Kidney (tissue), 14 donors: Measurements from ENCODE around the gene MZT2B. TPM values are rescaled to one million over a fixed set of nuclear protein-coding genes. Genes with fewer than 3 reads are reported as not detected.
"Not testable (repeated sequence)": the region's sequence is repeated elsewhere in the genome, so short reads cannot be mapped to it uniquely, and the experiment has no call there.

Source experiments
- DNase-seq, 5 donors: peaks; one replicate each; pipeline ENCODE4 v3.0.0-alpha.2; 2013 to 2020
- FAIRE-seq: peaks from 2 replicates; lab custom pipeline; 2012; peaks lifted over from hg19 to GRCh38; lab: Jason Lieb, UNC
- H3K27ac ChIP-seq, 2 donors: one replicate each; pipeline ENCODE4 v1.7.0; 2013; ENCODE audit warnings: low read depth in 2 of 2, low read length in 2 of 2, inconsistent platforms in 1 of 2
- H3K27me3 ChIP-seq: one replicate; pipeline ENCODE4 v1.7.1; 2013; ENCODE audit warnings: low read length, inconsistent platforms; ENCODE audit not compliant: control insufficient read depth, insufficient read depth
- H3K36me3 ChIP-seq, 3 donors: one replicate each; pipeline versions ENCODE4 v1.7.0 to v1.7.1; 2013; ENCODE audit warnings: low read length in 3 of 3, control low read depth in 1 of 3, inconsistent platforms in 1 of 3; ENCODE audit not compliant: insufficient read depth in 3 of 3, control insufficient read depth in 2 of 3
- H3K4me1 ChIP-seq, 3 donors: one replicate each; pipeline versions ENCODE4 v1.7.0 to v1.7.1; 2013; ENCODE audit warnings: low read length in 3 of 3, inconsistent platforms in 1 of 3, low read depth in 1 of 3; ENCODE audit not compliant: control insufficient read depth in 2 of 3, insufficient read depth in 2 of 3
- H3K4me3 ChIP-seq, 3 donors: one replicate each; pipeline versions ENCODE4 v1.7.0 to v1.8.1; 2013; ENCODE audit warnings: low read length in 3 of 3, control low read depth in 1 of 3, inconsistent platforms in 1 of 3
- H3K9ac ChIP-seq, 3 donors: one replicate each; pipeline versions ENCODE4 v1.7.0 to v1.7.1; 2013; ENCODE audit warnings: low read length in 3 of 3, control low read depth in 1 of 3, inconsistent platforms in 1 of 3
- H3K9me3 ChIP-seq, 3 donors: one replicate each; pipeline versions ENCODE4 v1.7.0 to v1.7.1; 2013; ENCODE audit warnings: low read length in 3 of 3, control low read depth in 1 of 3, inconsistent platforms in 1 of 3; ENCODE audit not compliant: control insufficient read depth in 2 of 3, insufficient read depth in 1 of 3
- CTCF ChIP-seq: IDR thresholded peaks from 3 replicates; pipeline ENCODE4 v1.5.1; 2012; ENCODE audit warnings: mild to moderate bottlenecking, moderate library complexity, borderline replicate concordance; ENCODE audit not compliant: insufficient read depth; ENCODE audit errors: extremely low read depth
- intact Hi-C: fragments of 100-400 bp; cut with DNase I; formaldehyde crosslinking; loops from one replicate; pipeline ENCODE4 v1.11.1; 2022
- polyA plus RNA-seq: library from polyadenylated mRNA; stranded (reverse); fragments of 350-450 nt; fragmentation: Illumina TruSeq; extraction: RNeasy Lipid Tissue Mini Kit (QIAGEN cat#74804); gene quantifications from one replicate; pipeline ENCODE4 v1.2.3, GENCODE V29; 2014; ENCODE audit warnings: low read depth, low replicate concordance; ENCODE audit not compliant: insufficient read depth
- total RNA-seq: library from RNA; stranded (reverse); fragmentation: NEBNext Ultra II Directional; extraction: Animal tissue kit (Norgen Biotek cat#: 25700); gene quantifications from one replicate; pipeline ENCODE4 v1.2.1, GENCODE V29; 2021
- donor health status: control.
- donor health status: control.
- donor health status: control.
- donor health status: control.
- donor health status: control.
- donor health status: DM: yes; HTN: yes; CAD: no.
- donor health status: Normal renal cell carcinoma (clear cell type).

MZT2B gene
- total and polyA plus RNA-seq, 2 donors from 2014 or later: 160 to 354 TPM

GRCh38 chr2:130143266-130144039 is 38.6 kb upstream of the MZT2B start:
- not testable (repeated sequence) for H3K27ac ChIP-seq, FAIRE-seq
- DNase-seq: peak in 3 of 5 donors; percentile 41 to 65 (median 52)

GRCh38 chr2:130145006-130145414 is 37.1 kb upstream of the MZT2B start, which contains the start of gene CCDC74B:
Gene CCDC74B (minus strand): TSS chr2:130145112. CDS start chr2:130144996, 116 bp downstream.
- DNase-seq: peak; percentile 47 to 86 (median 69)
- intact Hi-C loops, H3K4me1 ChIP-seq, FAIRE-seq, H3K4me3 ChIP-seq, H3K27me3 ChIP-seq, H3K27ac ChIP-seq, H3K9me3 ChIP-seq, H3K9ac ChIP-seq, H3K36me3 ChIP-seq: not testable (repeated sequence)

More at GRCh38 chr2:130143266-130144039, 38.6 kb upstream of the MZT2B start:
- H3K4me1 ChIP-seq, H3K27me3 ChIP-seq, intact Hi-C loops, H3K4me3 ChIP-seq, H3K36me3 ChIP-seq, H3K9me3 ChIP-seq, H3K9ac ChIP-seq: not testable (repeated sequence)

DNA sequence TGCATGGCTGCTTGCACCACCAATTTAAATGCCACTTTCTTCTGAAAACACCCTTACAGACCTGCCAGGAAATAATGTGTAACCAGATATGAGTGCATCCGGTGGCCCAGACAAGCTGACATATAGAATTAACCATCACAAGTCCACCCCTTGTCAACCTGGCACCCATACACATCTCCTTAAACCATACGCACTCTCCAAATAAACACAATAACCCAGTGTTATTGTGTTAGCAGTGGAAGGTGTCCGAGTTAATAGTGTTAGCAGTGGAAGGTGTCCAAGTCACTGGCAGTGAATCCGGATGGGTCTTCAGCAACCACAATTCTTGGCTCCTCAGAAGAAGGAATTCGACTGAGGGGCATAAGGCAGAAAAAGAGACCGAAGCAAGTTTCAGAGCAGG is 33.5 kb upstream of the MZT2B start:
- H3K36me3 ChIP-seq, H3K4me3 ChIP-seq, H3K9me3 ChIP-seq, H3K27ac ChIP-seq, H3K9ac ChIP-seq, FAIRE-seq, H3K27me3 ChIP-seq, H3K4me1 ChIP-seq, intact Hi-C loops: not testable (repeated sequence)
- DNase-seq: peak in 3 of 5 donors; percentile 17 to 32 (median 18)

GRCh38 chr2:130150181-130151144 is 31.6 kb upstream of the MZT2B start:
- Histone ChIP-seq H3K27ac (no peak overlapping the region), H3K36me3 (no peaks in the 10 kb centered on the region), H3K4me1 (no peaks in the 10 kb centered on the region), H3K9me3 (no peaks in the 10 kb centered on the region), H3K4me3 (no peak overlapping the region), H3K9ac (no peak overlapping the region), H3K27me3 (no peaks in the 10 kb centered on the region)
- TF ChIP-seq CTCF: no peak
- intact Hi-C loops: no loop called here
- no peak for FAIRE-seq
- DNase-seq: peak in 1 of 5 donors; percentile 75

DNA sequence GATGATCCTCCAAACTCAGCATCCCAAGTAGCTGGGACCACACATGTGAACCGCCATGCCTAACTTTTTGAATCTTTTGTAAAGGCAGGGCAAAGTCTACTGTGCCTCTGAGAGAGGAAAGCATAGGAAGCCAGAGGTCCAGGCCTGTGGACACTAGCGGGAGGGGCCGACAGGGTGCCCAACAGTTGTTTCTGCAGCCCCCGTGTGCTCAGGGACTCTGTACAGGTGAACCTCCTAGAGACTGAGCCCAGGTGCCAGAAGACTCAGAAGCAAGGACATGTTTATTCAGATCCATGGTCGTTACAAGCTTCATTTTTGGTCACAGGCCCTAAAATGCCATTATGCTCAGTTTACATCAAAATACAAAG is 30.9 kb upstream of the MZT2B start:
- FAIRE-seq, intact Hi-C loops: not testable (repeated sequence)

DNA sequence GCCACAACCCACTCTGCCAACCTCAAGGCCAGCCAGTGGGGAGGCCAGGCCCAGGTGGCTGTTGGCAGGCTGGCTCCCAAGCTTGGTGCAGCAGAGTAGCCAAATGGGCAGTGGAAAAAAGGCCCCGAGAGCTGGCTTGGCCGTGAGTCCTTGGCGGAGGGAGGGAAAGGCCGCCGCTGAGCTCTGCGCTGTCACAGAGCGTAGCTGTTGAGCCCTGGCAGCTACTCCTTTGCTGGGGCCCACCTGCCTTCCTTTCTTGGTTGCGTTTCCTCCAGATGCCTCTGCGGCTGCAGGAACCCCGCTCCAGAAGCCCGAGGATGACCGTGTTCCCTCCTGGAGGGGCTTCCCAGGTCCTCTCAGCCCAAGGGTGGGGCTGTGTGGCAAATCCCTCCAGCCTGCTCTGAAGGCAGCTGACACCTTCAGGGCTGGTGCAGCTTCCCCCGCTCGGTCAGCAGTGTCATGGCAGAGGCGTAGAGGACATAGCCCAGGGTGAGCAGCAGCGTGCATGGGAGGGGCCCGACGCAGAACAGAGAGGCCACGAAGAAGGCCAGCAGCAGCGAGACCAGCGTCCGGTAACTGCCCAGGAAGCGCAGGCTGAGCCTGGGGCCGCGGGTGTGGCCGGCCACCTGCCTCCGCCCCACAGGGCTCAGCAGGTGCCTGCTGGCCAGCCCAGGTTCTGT is 29.8 kb upstream of the MZT2B start:
- H3K36me3 ChIP-seq, H3K9ac ChIP-seq, intact Hi-C loops, H3K27ac ChIP-seq, FAIRE-seq, H3K4me1 ChIP-seq, H3K27me3 ChIP-seq, H3K9me3 ChIP-seq, H3K4me3 ChIP-seq: not testable (repeated sequence)
- DNase-seq: peak in 1 of 5 donors; percentile 44

More for the DNA sequence above, 30.9 kb upstream of the MZT2B start:
- peak in 1 of 5 donors; percentile 13 for DNase-seq
- H3K4me3 ChIP-seq, H3K27ac ChIP-seq, H3K36me3 ChIP-seq, H3K27me3 ChIP-seq, H3K4me1 ChIP-seq, H3K9ac ChIP-seq, H3K9me3 ChIP-seq: not testable (repeated sequence)
